HG03196 (cell line): ENCODE results near the gene FAP.

Experiments
- ATAC-seq: cut with Tn5 transposase; IDR thresholded peaks from one replicate; pipeline ENCODE4 v1.9.1; 2021; ENCODE audit not compliant: unreplicated experiment

FAP gene

DNA sequence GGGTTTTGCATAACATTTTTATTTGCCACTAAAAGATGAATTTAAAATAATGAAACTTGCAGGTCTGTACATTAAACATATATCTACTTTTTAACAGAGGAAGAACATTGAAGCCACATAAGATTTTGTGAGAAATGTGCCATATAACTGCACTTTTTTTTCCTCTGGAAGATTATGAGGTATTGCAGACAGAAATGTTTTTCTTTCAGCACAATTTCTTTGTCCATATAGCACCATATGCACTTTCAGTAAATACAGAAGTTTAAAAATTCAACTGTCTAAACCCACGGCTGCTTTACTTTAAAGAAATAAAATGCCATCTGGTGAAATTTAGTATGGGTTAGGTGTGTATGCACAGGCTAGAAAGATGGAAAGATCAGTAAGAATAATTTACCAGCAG, 470 bp upstream of the FAP start:
- ATAC-seq: no peak

- ATAC-seq: no peak
These were observed 512 bp downstream of the FAP start for GRCh38 chr2:162242586-162243280.

GRCh38 chr2:162241571-162241970, 1.7 kb downstream of the FAP start:
- ATAC-seq: no peak

GRCh38 chr2:162234620-162235462, 8.4 kb downstream of the FAP start:
- no peak for ATAC-seq

DNA sequence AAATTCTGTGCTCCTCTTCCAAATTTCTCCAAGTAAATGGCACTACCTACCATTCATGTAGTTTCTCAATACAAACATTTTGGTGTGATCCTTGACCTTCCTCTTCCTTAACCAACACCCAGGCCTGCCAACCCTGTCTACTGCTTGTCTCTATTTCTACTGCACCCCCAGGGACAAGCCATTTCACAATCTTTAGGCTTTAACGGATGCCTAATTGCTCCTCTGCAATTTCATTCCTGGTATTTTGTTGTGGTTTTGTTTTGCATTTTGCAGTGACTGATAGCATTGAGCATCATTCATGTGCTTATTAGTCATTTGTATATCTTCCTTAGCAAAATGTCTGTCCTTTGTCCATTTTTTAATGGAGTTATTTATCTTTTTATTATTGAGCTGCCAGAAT, 10.0 kb downstream of the FAP start:
- no peak for ATAC-seq

DNA sequence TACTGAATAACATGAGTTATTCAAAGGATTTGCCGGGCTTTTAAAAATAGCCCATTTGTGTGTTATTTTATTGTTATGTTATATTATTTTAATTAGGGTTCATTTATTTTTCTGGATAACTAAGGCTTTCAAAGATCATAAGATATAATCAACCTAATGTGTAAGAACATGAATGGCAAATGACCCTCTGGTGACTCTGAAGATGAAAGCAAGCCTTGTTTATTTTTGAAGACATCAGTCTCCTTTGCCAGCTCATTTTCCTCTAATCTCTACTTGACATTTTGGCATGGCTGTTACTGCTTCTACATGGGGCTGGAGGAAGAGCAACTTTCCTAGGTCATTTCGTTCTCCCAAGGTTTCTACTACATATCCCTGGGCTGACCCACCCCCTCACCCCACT, 10.6 kb downstream of the FAP start:
- ATAC-seq: no peak

GRCh38 chr2:162232027-162232426, 11.2 kb downstream of the FAP start:
- ATAC-seq: no peak

- no peak for ATAC-seq
These were observed 12.5 kb downstream of the FAP start for GRCh38 chr2:162230761-162231160.

- ATAC-seq: no peak
These were observed 16.4 kb downstream of the FAP start for GRCh38 chr2:162226836-162227235.

DNA sequence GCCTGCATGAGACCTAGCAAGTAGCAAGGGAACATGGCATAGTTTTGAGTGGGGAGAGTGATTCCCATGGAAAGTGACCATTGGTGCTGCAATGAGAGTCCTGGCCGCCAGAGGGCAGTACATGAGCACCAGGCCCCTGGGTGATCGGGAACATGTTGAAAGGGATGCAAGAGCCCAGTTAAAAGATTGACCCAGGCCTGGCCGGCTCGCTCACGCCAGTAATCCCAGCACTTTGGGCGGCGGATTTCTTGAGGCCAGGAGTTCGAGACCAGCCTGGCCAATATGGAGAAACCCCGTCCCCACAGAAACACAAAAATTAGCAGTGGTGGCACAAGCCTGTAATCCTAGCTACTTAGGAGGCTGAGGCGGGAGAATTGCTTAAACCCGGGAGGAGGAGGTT, 22.2 kb downstream of the FAP start:
- peak; percentile 89 for ATAC-seq

DNA sequence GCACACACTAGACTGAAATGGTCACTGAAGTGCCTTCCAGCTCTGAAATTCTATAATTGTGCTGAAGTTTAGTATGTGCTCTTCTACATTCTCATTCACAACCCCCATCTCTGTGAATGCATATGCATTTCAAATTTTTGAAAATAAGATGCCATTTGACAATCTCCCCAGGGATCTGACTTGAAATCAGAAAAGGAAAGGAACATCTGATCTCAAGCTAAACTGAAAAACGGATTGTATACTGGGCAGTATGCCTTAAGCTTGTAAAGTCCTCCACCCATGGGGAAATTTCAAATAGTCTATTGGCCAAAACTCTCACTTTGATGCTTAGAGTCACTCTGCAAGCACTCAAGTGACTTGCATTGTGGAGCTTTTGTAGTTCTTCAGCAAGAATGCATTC, 22.9 kb downstream of the FAP start:
- no peak for ATAC-seq

GRCh38 chr2:162219426-162219825, 23.8 kb downstream of the FAP start:
- ATAC-seq: no peak

- no peak for ATAC-seq
These were observed 25.6 kb downstream of the FAP start for GRCh38 chr2:162217598-162217997.

- no peak for ATAC-seq
These were observed 28.1 kb downstream of the FAP start for GRCh38 chr2:162215162-162215561.

GRCh38 chr2:162212366-162212765, 30.9 kb downstream of the FAP start:
- no peak for ATAC-seq

DNA sequence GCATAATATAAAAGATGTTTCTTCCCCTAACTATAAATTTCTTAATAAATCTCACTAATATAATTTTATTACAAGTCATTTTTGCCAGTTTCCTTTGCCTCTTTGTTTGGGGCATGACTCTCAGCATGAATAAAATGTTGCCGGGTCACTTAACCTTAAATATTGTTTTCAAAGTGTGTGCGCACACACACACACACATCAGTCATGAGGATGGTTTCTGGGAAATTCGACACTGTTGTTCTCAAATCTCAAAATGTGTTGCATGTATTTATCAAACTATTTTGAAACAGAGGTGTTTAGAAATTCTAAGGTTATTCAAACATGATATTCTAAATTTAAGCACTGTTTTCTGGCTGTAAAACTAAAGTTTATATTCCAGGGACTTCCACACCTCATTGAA, 31.5 kb downstream of the FAP start:
- ATAC-seq: no peak

GRCh38 chr2:162210385-162210784, 32.9 kb downstream of the FAP start:
- no peak for ATAC-seq

DNA sequence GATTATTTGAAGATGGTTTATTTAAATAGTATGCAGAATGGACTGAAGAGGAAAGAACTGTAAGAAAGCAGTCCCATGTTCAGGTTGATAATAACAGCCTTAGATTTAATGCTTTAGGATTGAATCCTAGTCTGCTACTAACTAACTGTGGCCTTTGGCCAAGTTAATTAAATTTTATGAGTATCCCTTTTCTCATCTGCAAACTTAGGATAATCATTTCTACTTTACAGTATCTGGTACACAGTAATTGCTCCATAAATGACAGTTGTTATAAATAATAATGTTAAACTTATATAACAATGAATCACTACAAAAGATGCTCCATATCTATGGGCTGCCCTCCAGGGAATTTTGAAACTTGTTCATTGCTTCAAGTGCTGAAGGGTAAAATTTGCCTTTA, 41.0 kb downstream of the FAP start:
- no peak for ATAC-seq

- no peak for ATAC-seq
These were observed 42.6 kb downstream of the FAP start for GRCh38 chr2:162200636-162201035.

GRCh38 chr2:162199913-162200312, 43.3 kb downstream of the FAP start:
- no peak for ATAC-seq

DNA sequence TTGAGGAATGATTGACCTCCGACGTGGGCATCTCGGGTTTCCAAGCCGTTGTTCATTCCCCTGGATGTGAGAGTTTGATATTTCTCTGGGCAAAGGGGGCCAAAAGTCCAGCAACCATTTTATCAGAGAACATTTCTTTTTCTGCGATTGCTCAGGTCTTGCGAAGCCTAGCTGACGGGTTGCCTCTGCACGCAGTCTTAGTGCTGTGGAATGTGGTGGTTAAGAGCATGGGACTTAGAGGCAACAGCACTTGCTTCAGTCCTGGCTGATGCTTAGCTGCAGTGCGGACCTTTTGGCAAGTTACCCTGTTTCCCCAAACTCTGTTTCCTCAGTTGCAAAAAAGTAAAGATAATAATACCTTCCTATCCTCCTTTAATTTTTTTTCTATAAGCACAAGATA, 45.0 kb downstream of the FAP start:
- no peak for ATAC-seq

DNA sequence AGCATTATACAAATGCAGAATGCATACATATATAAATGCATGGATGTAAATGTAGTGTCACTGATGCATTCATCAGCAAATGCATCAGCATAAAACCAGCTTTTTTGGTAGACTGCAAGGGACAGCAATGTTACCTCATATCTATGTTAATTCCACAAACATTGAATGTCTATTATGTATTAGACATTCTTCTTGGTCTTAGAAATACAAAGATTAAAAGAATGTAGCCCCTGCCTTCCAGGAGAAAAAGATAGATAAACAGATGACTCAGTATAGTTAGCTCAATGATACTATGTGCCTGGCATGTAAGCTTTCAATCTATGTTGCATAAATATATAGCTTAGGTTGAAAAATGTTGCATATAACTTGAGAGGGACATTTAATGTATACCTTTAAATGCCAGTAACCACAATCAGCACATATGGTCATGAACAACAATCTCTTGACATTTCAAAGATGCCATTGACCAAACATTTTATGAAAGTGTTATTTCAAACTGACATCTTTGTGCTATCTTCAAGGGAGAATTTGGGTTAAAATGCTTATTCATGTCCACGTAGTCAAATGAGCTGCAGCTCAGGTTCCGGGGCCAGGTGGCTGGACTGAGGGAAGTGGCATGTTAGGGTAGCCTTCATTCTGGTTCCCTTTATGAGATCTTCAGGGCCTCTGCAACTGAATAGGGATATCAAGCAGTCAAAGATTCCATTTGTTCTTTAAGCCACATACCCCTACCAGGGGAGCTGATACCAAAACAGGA, 46.0 kb downstream of the FAP start:
- ATAC-seq: no peak
